ENCODE results near the gene CPT1B.
"Not testable (repeated sequence)": the region's sequence is repeated elsewhere in the genome, so short reads cannot be mapped to it uniquely, and the experiment has no call there.

CPT1B gene

DNA sequence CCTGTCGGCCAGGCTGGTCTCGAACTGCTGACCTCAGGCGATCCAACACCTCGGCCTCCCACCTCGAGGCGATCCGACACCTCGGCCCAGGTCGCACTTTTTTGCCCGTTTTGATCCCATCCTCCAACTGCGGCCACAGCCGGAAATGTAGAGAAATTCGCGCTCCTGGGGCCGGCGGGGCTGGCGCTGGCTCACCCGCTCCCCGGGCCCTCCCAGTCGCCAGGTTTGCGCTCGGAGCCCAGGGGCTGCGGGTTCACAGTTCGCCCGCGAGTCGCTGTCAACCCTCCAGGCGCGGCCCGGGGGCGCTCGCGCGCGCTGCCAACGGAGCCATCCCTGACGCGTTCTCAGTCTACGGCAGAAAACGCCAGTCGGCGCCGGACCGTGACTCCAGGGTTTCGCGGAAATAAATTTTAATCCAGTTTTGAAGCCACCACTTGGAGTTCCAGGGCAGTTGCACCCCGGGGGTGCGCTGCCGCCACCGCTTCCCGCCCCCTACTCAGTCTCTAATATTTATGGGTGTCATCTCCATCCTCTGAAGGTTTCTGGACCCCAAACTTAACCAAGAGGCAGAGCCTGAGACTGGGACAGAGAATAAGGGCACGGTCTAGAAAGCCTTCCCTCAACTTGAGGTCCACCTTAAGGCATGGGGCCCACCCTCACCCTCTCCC is 34.0 kb downstream of the CPT1B start:
- DNase-seq = peak; percentile 67

DNA sequence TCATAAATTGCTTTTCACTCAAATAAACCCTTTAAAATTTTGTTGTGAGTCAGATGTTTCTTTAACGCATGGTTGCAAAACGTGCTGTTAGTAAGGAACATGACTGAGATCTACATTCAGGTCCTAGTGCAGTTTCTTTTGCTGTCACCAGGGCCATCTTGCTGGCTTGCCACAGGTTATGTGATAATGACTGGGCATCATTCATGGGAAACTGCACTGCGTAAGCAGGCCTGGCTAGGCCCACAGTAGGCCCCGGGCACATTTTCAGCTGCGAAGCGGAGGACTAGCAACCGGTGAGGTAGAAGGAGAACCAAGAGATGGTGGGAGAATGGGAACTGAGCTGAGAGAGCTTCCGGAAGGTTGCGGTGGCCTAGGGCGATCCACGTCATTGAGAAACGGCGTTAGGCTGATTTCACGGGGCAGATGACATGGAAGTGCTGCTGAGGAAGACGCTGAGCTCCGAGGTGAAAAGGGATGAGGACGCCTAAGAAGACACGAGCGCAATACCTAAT is 35.8 kb downstream of the CPT1B start:
- DNase-seq = no peak

DNA sequence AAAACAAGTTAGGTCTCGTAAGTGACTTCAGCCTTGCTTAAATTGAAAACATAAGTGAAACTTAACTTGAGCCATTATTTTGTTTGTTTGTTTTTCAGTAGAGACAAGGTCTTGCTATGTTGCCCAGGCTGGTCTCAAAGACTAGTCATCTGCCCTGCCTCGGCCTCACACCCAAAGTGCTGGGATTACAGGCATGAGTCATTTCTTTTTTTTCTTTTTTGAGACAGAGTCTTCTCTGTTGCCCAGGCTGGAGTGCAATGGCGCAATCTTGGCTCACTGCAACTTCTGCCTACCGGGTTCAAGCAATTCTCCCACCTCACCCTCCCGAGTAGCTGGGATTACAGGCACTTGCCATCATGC is 36.6 kb downstream of the CPT1B start:
- not testable (repeated sequence) for DNase-seq

DNA sequence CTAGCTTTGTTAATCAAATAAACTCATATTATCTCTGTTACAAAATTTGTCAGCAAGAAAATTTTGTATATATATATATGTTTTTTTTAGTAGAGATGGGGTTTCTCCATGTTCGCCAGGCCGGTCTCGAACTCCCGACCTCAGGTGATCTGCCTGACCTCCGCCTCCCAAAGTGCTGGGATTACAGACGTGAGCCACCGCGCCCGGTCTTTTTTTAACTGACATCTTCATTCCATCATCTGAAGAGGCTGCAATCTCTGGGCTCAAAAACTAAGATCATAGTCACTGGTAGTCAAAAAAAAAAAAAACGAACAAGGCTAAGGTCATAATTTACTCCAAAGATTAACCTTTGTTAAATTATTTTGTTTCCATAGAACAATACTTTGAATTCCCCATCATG is 37.8 kb downstream of the CPT1B start:
- no peak for DNase-seq

DNA sequence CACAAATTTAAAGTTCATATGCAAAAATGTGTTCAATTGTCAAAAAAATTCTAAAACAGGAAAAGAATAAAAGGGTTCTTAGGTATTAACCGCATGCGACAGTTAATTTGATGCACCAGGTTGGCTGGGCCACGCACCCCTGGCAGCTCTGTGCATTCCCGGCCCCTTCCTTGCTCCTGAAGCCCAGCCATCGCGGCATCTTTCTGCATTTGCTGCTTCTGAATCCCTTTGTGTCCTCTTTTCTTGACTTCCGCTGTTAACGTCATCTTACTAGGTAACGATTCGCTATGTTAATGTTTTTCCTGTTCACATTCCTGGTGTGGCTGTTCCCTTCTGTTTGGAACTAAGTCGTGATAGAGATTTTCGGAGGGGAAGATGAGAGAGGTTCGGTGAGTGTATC is 40.5 kb downstream of the CPT1B start:
- no peak for DNase-seq

DNA sequence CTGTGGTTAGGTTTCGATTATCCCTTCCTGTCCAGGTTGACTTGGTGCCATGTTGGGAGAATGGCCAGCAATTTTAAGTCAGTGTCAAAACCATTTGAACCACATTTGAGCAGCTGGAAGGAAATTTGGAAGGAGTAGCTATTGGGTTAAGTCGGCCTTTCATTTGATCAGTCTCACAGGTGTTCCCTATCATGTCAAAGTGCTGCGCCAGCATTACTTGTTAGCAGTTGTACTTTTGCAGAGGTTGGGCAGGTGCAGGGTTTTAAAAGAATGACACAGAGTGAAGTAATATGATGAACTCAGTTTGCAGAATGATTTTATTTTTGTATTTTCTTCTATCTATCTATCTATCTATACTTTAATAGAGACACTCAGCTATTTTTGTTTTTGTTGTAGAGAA is 42.0 kb downstream of the CPT1B start:
- no peak for DNase-seq

DNA sequence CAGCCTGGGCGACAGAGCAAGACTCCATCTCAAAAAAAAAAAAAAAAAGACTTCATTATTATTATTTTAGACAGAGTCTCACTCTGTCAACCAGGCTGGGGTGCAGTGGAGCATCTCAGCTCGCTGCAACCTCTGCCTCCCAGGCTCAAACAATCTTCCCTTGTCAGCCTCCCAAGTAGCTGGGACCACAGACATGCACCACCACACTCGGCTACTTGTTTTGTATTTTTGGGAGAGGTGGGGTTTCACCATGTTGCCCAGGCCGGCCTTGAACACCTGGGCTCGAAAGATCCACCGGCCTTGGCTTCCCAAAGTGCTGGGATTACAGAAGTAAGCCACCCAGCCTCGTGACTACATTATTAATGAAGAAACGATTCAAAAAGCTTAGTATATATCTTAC is 43.1 kb downstream of the CPT1B start:
- no peak for DNase-seq

DNA sequence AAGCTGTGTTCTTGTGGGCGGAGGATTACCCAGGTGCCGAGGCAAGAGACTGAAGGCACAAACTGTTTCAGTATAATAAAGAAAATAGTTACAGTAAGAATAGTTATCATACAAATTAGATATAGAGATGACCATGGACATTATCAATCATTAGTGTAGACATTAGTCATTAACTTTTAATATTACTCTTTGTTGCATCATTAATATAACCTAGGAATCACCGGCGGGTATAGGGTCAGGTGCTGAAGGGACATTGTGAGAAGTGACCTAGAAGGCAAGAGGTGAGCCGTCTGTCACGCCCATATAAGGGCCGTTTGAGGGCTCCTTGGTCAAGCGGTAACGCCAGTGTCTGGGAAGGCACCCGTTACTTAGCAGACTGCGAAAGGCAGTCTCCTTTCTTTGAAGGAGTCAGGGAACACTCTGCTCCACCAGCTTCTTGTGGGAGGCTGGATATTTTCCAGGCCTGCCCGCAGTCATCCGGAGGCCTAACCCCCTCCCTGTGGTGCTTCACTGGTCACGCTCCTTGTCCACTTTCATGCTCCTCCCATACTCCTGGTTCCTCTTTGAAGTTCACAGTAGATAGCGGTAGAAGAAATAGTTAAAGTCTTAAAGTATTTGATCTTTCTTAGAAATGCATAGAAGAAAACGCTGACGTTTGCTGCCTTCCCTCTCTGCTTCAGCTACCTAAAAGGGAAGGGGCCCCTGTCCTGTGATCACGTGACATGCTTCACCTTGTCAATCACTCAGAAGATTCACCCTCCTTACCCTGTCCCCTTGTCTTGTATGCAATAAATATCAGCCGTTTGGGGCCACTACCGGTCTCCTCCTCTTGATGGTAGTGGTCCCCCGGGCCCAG is 44.1 kb downstream of the CPT1B start:
- DNase-seq = not testable (repeated sequence)

DNA sequence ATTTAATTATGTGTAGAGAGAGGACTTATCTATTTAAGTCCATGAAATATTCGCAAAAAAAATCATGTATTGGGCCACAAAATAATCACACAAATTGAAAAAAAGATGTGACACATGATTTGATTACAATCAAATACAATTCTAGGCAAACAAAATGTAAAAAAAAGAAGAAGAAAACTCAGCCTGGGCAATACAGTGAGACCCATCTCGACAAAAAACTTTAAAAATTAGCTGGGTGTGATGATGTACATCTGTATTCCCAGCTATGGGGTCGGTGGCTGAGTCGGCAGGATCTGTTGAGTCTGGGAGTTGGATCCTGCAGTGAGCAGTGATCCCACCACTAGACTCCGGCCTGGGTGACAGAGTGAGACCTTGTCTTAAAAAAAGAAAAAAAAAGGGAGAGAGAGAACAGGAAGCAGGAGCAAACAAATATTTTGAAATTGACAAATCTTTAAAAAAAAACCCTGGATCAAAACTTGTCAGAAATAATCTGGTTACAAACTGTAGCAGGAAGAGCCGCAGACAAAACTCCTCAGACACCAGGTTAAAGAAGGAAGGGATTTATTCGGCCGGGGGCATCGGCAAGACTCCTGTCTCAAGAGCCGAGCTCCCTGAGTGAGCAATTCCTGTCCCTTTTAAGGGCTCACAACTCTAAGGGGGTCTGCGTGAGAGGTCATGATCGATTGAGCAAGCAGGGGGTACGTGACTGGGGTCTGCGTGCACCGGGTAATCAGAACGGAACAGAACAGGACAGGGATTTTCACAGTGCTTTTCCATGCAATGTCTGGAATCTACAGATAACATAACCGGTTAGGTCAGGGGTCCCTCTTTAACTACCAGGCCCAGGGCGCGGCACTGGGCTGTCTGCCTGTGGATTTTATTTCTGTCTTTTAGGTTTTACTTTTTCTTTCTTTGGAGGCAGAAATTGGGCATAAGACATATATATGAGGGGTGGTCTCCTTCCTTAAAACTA is 45.1 kb downstream of the CPT1B start:
- DNase-seq = no peak

DNA sequence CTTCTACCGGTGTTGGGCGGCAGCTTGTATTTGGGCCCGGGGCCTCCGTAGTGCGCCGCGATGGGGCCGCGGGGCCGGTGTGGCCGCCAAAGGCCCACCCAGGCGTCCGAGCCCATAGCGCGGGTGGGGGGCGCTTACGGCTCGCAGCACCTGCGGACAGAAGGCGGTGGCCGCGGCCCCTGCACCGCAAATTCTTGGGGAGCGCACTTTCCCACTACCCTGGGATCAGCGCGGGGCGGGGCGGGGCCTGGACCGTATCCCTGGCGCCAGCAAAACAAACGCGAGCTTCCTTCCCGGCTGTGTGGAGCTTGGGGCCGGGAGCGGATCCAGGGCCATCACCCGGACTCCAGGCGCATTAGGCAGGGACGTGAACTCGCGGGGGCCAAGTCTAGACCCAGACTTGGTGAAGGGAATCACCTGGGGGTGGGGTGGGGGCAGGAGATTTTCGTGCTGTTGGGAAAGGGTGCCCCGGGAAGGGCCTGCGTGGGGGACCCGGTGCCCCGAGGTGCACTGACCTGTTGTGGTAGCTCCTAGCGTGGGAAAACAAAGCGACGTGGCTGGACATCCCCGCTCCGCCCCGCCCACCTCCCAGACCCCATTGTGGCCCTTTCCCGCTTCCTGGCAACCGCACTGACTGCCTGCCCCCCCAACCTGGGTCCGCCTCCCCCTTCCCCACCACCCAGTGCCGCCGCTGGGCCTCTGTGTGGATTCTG is 46.1 kb downstream of the CPT1B start:
- peak; percentile 30 for DNase-seq

DNA sequence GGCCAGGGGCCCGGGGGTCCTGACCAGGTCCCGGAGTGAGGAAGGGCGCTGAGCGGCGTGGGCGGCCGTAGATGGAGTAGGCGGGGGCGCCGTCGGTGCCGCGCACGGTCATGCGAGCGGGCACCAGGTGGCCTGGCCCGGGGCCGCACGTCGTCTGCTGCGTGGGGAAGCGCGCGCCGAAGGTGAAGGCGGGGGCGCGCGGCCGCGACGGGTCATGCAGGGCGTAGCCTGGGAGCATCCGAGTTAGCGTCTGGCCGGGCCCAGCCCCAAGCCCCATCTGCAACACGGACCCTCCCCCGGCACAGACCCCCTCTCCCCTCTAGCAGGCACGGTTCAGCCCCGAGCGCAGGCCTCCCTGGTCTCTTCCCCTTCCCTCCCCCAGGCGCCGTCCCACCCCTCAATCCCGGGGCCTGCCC is 46.7 kb downstream of the CPT1B start:
- peak; percentile 8 for DNase-seq

DNA sequence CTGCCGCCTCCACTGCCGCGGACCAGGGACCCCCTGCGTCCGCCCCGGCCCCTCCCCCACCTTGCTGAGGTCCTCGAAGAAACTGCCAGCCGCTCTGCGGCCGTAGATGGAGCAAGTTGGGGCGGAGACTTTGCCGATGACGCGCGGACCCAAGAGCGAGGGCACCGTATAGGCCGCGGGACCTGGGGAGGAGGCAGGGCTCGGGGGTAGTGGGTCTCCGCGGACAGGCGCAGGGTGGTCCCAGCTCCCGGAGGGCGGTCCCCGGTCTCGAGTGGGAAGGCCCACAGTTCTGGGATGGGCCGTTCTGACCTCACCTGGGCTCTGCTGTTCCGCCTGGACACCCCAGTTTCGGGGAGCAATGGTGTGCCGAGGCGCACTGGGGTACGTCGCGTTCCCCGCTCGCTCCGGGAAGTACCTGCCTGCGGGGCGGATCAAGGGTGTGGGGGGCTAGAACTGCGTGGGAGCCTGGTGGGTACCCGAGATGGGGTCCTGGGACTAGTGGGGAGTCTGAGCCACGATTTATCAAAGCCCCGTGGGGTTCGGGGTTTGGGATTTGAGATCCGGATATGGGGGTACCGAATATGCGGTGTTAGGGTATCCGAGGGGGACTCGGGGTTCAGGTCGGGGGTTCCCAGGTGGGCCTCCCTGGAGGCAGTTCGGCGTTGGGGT is 47.2 kb downstream of the CPT1B start:
- peak; percentile 42 for DNase-seq

DNA sequence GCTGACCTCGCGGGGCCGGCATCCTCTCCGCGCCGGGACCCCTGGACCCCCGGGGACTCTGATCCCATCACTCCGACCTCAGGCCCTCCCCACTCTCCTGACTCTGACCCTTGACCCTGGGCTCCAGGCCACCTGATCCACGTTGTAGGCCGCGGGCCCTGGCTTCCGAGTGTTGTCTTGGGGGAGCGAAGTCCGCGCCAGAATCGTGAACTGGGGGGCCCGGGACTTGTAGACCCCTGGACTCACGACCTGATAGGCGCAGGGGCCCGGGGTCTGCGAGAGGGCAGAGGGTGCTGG is 47.7 kb downstream of the CPT1B start:
- DNase-seq = no peak

DNA sequence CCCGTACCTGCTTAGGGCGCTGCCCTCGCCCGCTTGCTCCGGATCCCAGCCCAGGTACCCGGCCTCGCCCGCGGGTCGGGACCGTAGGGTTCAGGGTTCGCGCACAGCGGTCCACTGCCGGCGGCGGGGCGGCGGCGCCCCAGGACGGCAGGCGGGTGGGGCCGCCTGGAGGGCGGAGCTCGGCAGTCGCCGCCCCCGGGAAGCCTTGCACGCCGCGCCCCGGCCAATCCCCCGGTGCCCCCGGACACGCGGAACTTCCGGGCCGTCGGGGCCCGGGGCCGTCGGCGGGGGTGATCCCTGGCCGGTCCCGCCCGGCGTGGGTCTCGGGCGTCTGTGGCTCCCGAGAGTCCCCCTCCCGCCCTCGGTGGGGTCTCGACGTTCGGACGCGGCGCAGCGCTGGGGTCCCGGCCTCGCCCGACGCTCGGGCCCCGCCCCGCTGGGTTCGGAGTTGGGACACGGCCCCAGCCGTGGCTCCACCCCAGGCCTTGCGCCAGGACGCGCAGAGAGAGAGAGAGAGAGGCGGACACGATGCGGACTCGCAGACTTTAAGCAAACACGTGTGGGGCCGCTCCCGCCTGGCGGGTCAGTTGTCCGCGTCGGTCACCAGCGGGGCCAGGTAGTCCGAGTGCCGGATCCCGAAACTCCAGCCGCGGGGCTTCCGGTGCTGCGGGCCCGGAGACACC is 48.2 kb downstream of the CPT1B start, which contains the start of gene TYMP:
Gene TYMP, minus strand, starts transcription at position 116 of the 683 bp plus-strand sequence. CDS start 303 bp downstream, outside the sequence.
- DNase-seq = peak; percentile 25

DNA sequence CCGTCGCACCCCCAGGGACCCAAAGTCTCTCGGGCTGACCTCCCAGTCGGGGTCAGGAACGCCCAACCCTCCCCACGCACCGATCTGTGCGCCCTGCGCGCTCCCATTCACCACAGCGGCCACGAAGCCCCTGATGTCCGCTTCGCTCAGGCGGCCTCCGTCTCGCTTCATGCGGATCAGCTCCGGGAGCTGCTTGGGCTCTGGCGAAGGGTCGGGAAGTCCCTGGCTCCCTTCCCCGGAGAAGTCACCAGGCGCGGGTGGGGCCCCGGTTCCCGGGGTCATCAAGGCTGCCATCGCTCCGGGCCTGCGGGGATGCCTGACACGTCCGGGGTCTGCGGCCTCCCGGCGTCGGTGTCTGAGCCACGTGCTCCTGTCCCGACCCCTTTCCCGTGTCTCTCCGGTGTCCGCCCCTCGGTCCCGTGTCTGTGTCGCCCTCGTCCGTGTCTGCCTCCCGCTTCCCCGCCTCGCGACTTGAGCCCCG is 48.8 kb downstream of the CPT1B start:
- DNase-seq = no peak

DNA sequence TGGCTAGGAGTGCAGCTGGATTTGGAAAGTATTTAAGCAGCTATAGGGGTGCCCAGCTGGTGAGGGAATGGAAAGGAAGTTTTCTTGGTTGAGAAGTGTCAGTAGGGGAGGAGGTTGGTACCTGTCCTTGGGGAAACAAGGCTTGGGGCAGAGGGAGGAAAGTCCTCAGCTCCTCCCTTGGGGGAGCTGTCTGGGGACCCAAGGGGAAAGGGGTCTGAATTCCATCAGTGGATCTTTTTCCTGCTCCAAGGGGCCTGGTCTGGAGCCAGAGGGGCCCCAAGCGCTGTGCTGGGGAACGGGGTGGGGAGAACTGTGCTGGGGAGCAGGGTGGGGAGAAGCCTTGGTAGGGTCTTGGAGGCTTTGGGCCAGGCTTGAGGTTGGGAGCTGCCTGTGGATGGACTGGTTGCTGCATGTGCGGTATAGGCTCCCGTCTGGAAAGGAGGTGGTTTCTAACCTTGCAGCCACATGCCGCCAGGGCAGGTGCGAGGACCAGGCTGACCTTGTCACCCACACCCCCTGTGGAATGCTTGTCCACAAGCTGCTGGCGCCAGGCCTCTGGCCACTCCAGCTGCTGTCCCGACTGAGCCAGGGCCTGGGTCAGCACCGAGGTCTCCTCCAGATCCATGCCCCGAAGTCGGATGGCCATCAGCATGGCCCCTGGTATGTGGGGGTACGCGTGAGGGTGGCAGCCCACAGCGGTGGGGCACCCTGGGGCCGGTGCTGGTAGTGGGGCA is 49.4 kb downstream of the CPT1B start:
- DNase-seq = no peak

DNA sequence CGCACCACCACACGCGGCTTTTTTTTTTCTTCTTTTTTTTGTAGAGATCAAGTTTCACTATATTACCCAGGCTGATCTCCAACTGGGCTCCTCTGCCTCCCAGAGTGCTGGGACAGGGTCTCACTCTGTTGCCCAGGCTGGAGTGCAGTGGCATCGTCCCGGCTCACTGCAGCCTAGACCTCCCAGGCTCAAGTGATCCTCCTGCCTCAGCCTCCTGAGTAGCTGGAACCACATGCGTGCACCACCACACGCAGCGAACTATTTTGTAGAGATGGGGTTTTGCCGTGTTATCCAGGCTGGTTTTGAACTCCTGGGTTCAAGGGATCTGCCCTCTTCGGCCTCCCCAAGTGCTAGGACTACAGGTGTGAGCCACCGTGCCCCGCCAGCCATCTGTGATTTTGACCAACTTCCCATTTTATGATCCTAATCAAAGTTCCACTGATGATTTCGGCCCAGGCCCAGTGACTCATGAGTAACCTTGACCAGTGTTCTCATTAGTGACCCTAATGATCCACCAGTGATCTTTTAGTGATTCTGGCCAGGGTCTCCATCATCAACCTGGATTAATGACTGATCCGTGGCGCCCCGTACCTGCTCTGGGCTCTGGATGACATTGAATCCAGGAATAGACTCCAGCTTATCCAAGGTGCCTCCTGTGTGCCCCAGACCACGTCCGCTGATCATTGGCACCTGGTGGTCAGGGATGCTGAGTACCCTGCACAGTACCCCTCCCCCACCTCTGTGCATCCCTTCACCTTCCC is 50.1 kb downstream of the CPT1B start:
- no peak for DNase-seq

DNA sequence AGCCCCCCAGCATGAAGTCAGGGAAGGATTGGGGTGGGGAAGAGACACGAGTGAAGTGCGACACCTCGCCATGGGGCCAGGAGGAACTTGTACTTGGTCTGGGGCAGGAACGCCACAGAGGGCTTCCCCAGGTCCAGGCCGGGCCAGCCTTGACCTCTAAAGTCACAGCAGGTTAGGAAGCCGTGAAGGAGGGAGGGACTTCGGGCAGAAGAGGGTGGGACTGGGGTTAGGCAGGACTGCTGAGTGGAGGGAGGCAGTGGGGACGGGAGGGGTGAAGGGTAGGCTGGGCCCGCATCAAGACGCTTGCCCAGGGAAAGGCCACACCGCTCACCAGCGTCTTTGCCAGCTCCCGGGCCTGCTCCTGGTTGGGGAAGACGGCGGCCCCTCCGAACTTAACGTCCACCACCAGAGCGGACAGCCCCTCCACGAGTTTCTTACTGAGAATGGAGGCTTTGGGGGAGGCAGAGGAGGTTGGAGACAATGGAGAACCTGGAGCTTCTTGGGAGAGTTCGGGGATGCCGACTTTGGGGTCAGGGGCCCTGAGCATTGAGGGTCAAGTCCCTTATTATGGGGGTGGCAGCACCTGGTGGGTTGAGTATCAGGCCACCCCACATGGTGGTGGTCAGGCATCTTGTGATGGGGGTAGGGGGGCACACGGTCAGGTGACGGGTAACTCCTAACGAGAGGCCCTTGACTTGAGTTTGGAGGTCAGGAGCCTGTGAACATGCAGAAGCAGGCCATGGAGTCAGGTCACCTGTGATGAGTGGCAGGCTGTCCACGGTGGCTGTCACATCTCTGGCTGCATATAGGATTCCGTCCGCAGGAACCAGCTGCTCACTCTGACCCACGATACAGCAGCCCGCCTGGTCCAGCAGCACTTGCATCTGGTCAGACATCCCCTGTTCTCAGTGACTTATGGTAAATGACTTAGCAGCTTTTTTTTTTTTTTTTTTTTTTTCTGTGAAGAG is 51.1 kb downstream of the CPT1B start:
- DNase-seq = peak; percentile 67
